Measurements from ENCODE around the gene IGFBP5. TPM values are rescaled to one million over a fixed set of nuclear protein-coding genes. Genes with fewer than 3 reads are reported as not detected.

The IGFBP5 gene
- total and polyA plus RNA-seq, 2 of the 8 experiments (the other 6 are each of a cell fraction or from before 2014, with no cell fraction given), result 2.2 to 2.5 TPM

GRCh38 chr2:216643986-216644659 lies 51.2 kb downstream of the IGFBP5 start:
- CTCF ChIA-PET (ENCODE audit: partially characterized antibody), result interaction anchor here (0.6 to 20.6 kb wide), 7 partner anchors 19 to 128 kb away, joined by 3 to 251 read pairs (median 3); no protein-coding TSS in a partner anchor

More at GRCh38 chr2:216643986-216644659, 51.2 kb downstream of the IGFBP5 start:
- no peak overlapping the region for H3K4ac ChIP-seq (replicated peaks; ENCODE audit: insufficient read length, low read depth, low read length)
- FAIRE-seq (no peak), DNase-seq (ENCODE audit: low read depth in 1 of 2, low spot score in 2 of 2) (no peak)
- H3K27me3 ChIP-seq (replicated peaks in 1 of 4; ENCODE audit: control insufficient read depth in 3 of 4, extremely low read depth in 1 of 4, insufficient read depth in 3 of 4, low read length in 3 of 4), result no peaks in the 10 kb centered on the region
- H2AK5ac ChIP-seq (ENCODE audit: low read depth, low read length), result no peak overlapping the region; the same call in 1 of the 2 replicates
- no peak overlapping the region for H3K23ac ChIP-seq (ENCODE audit: insufficient read length)
- H3K9me3 ChIP-seq (ENCODE audit: insufficient read depth in 2 of 2, low read depth in 1 of 2, low read length in 1 of 2), result no peaks in the 10 kb centered on the region
- H3K79me2 ChIP-seq (ENCODE audit: control insufficient read depth in 1 of 2, insufficient read depth in 2 of 2, low read length in 2 of 2), result peaks cover 38 to 85% of the 10 kb centered on the region in 2 experiments
- no peak overlapping the region for H3K18ac ChIP-seq (ENCODE audit: extremely low read depth, low read length)
- peaks cover 1 to 9% (median 4%) of the 10 kb centered on the region in 4 experiments; a peak in 6 of 7 replicates for H3K4me1 ChIP-seq (replicated peaks in 1 of 4; ENCODE audit: control insufficient read depth in 3 of 4, insufficient read depth in 4 of 4, low read length in 3 of 4)
- H2BK20ac ChIP-seq (ENCODE audit: low read length), result no peak overlapping the region
- H3K36me3 ChIP-seq (ENCODE audit: control insufficient read depth in 2 of 4, insufficient read depth in 4 of 4, low read length in 3 of 4), result peaks cover 4 to 35% (median 15%) of the 10 kb centered on the region in 4 experiments; a peak in 7 of 8 replicates
- no peak overlapping the region for H4K8ac ChIP-seq (ENCODE audit: extremely low read depth, insufficient read depth, low read length)
- WGBS, 2 experiments (ENCODE audit: extremely low coverage in 1 of 2, insufficient coverage in 1 of 2, insufficient read length in 1 of 2, insufficient replicate concordance in 2 of 2, low coverage in 1 of 2, low lambda C conversion rate in 2 of 2, missing lambda C conversion rate in 1 of 2), result 80% methylated on average over 4 of the region's 5 CpGs; no CpG with 5 or more reads in 1 of the 2 experiments
- no peak overlapping the region for H4K5ac ChIP-seq (ENCODE audit: insufficient read length, low read depth, low read length)
- H2BK5ac ChIP-seq (ENCODE audit: low read depth, low read length), result no peak overlapping the region
- H2BK12ac ChIP-seq (ENCODE audit: low read depth, low read length), result no peak overlapping the region
- no peak overlapping the region; a peak in 1 of 4 replicates for H3K4me2 ChIP-seq (ENCODE audit: insufficient read depth in 1 of 2, low read depth in 2 of 2, low read length in 2 of 2)
- no peak overlapping the region for H3K27ac ChIP-seq (ENCODE audit: low read depth, low read length)
- POLR2A ChIA-PET (ENCODE audit: partially characterized antibody), result interaction anchor here (1.4 to 1.9 kb wide), 5 partner anchors 10 to 146 kb away, joined by 4 to 7 read pairs (median 4); partner anchors contain the start of genes IGFBP2 and RPL37A
- peaks cover 10% of the 10 kb centered on the region for H3K79me1 ChIP-seq (ENCODE audit: low read depth, low read length)
- no peak overlapping the region for H2BK120ac ChIP-seq (replicated peaks; ENCODE audit: low read depth, low read length)
- TF ChIP-seq MAFK (IDR thresholded peaks at IDR 0.05; ENCODE audit: low read depth, low read length) (no peak), EZH2 (IDR thresholded peaks at IDR 0.05; ENCODE audit: low read depth, low read length, severe bottlenecking) (no peak), HDAC2 (IDR thresholded peaks at IDR 0.05; ENCODE audit: borderline replicate concordance in 1 of 2, low read depth in 2 of 2, low read length in 2 of 2) (no peak), TCF12 (IDR thresholded peaks at IDR 0.05; ENCODE audit: low read depth, low read length) (no peak), SRF (IDR thresholded peaks at IDR 0.05; ENCODE audit: low read depth, low read length) (no peak), TAF1 (IDR thresholded peaks at IDR 0.05; ENCODE audit: low read depth, low read length) (no peak), RBBP5 (IDR thresholded peaks at IDR 0.05; ENCODE audit: borderline replicate concordance, low read depth, low read length) (no peak), USF2 (IDR thresholded peaks at IDR 0.05; ENCODE audit: low read length) (no peak), CEBPB (IDR thresholded peaks at IDR 0.05; ENCODE audit: low read depth, low read length) (no peak), CHD2 (IDR thresholded peaks at IDR 0.05; ENCODE audit: low read length) (no peak), BRCA1 (IDR thresholded peaks at IDR 0.05; ENCODE audit: low read depth, low read length) (no peak), POU5F1 (IDR thresholded peaks at IDR 0.05; ENCODE audit: low read depth, low read length) (no peak)
- H3K9ac ChIP-seq (replicated peaks in 1 of 4; ENCODE audit: extremely low read depth in 1 of 4, low read depth in 3 of 4, low read length in 3 of 4), result no peak overlapping the region; a peak in 1 of 7 replicates
- no peak overlapping the region for H3K14ac ChIP-seq (ENCODE audit: insufficient read length)
- no peak overlapping the region for H3K4me3 ChIP-seq (ENCODE audit: extremely low read depth in 1 of 4, insufficient read depth in 2 of 4, low read depth in 3 of 4, low read length in 4 of 4)
- no peak overlapping the region for H2AFZ ChIP-seq (ENCODE audit: low read length)
- H3K56ac ChIP-seq (replicated peaks; ENCODE audit: insufficient read length, low read depth, low read length), result no peak overlapping the region
- peaks cover 6 to 11% of the 10 kb centered on the region in 2 experiments for H4K20me1 ChIP-seq (replicated peaks in 1 of 2; ENCODE audit: control insufficient read depth in 1 of 2, insufficient read depth in 2 of 2, low read length in 2 of 2)
- no peaks in the 10 kb centered on the region for H3K23me2 ChIP-seq (ENCODE audit: low read depth, low read length)
- no peak overlapping the region for H2BK15ac ChIP-seq (ENCODE audit: low read length)
- no peak overlapping the region for H4K91ac ChIP-seq (replicated peaks; ENCODE audit: insufficient read length, low read length)

Measured in H1 (cell line).